Measurements from ENCODE around the gene CIITA.
"Not testable (repeated sequence)": the region's sequence is repeated elsewhere in the genome, so short reads cannot be mapped to it uniquely, and the experiment has no call there.

CIITA gene

DNA sequence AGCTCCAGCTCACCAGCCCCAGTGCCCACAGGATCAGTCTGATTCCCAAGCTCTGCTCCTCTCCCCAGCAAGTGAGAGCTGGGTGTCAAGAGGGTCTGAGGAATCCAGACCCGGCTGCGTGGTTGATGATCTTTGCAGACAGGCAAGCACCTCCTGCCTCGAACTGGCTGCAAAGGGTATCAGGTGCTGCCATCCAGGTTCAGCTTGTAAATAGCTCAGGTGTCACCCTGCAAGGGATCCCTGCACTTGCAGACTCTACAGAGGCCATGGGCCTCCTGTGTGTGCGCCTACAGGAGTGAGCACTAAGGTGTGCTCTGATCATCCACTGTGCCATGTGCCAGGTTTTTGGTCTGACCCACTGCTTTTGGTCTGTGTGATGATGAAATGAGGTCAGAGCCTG is 49.1 kb downstream of the CIITA start:
- H4K20me1 ChIP-seq (ENCODE audit: insufficient read depth): no peaks in the 10 kb centered on the region
- no peak overlapping the region for H3K9ac ChIP-seq

DNA sequence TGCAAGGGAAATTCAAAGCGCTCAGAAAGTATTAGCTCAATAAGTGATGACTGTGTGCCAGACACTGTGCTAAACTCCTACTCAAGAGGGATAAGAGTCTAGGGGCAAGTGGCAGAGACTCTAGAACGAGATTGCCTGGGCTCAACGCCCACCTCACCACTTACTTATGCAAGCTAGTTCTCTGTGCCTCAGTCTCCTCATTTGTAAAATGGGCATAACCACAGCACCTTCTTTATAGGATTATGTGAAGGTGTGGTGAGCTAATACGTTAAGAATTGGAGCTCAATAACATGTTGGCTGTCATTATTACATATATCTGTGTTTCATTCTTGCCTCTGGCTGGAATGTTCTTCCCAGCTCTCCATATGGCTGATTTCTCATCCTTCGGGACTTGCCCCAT is 49.9 kb downstream of the CIITA start:
- Histone ChIP-seq H3K4me1 (ENCODE audit: low read depth, poor library complexity, severe bottlenecking) (peaks cover 7% of the 10 kb centered on the region), H3K27me3 (ENCODE audit: insufficient read depth, low read depth) (no peaks in the 10 kb centered on the region), H3K9ac (no peak overlapping the region), H3K79me2 (ENCODE audit: insufficient read depth, low read depth) (0 out of 2 replicates have a peak, but pooled peaks cover 1% of the 10 kb centered on the region), H2AFZ (ENCODE audit: low read depth) (no peak overlapping the region), H4K20me1 (ENCODE audit: insufficient read depth) (no peaks in the 10 kb centered on the region), H3K27ac (no peak overlapping the region), H3K4me2 (no peak overlapping the region), H3K4me3 (IDR thresholded peaks at IDR 0.05; ENCODE audit: insufficient read depth, low read depth, low read length) (no peak overlapping the region), H3K36me3 (ENCODE audit: insufficient read depth) (no peaks in the 10 kb centered on the region)
- TF ChIP-seq, protein P1, sequence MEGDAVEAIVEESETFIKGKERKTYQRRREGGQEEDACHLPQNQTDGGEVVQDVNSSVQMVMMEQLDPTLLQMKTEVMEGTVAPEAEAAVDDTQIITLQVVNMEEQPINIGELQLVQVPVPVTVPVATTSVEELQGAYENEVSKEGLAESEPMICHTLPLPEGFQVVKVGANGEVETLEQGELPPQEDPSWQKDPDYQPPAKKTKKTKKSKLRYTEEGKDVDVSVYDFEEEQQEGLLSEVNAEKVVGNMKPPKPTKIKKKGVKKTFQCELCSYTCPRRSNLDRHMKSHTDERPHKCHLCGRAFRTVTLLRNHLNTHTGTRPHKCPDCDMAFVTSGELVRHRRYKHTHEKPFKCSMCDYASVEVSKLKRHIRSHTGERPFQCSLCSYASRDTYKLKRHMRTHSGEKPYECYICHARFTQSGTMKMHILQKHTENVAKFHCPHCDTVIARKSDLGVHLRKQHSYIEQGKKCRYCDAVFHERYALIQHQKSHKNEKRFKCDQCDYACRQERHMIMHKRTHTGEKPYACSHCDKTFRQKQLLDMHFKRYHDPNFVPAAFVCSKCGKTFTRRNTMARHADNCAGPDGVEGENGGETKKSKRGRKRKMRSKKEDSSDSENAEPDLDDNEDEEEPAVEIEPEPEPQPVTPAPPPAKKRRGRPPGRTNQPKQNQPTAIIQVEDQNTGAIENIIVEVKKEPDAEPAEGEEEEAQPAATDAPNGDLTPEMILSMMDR (conservative IDR thresholded peaks at IDR 0.05; ENCODE audit: low read depth, low read length): no peak

More for the DNA sequence above, 49.1 kb downstream of the CIITA start:
- Histone ChIP-seq H3K4me1 (ENCODE audit: low read depth, poor library complexity, severe bottlenecking) (peaks cover 7% of the 10 kb centered on the region), H3K36me3 (ENCODE audit: insufficient read depth) (no peaks in the 10 kb centered on the region), H3K27me3 (ENCODE audit: insufficient read depth, low read depth) (no peaks in the 10 kb centered on the region), H2AFZ (ENCODE audit: low read depth) (no peak overlapping the region), H3K4me2 (no peak overlapping the region), H3K79me2 (ENCODE audit: insufficient read depth, low read depth) (no peaks in the 10 kb centered on the region), H3K4me3 (IDR thresholded peaks at IDR 0.05; ENCODE audit: insufficient read depth, low read depth, low read length) (no peak overlapping the region), H3K27ac (no peak overlapping the region)
- TF ChIP-seq, protein P1 (conservative IDR thresholded peaks at IDR 0.05; ENCODE audit: low read depth, low read length): no peak

DNA sequence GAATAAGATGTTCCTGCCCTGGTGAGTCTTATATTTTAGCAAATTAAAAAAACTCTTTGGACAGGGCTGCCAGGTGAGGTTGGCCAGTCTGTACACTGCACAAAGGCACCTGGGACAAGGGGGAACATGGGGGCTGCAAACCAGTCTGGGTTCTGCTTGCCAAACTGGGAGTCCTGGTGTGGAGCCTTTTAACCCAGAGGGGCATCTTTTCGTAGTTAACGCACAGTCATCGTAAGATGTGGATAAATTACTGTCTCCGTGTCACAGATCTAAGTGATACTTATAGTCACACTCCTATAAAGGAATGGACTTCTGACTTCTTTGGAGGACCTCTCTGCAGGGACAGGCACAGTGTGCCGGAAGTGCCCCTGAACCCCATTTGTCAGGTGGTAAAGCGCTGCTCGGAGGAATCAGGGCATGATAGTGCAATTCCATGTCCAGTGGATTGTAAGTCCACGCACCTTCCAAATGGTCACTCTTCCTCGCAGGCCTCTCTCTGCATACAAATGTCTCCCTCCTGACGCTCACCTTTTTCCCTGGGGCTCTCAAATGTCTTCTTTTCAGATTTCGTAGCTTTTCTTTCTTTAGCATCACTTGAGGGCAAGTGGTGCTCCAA is 50.6 kb downstream of the CIITA start:
- Histone ChIP-seq H3K79me2 (ENCODE audit: insufficient read depth, low read depth) (0 out of 2 replicates have a peak, but pooled peaks cover 5% of the 10 kb centered on the region), H2AFZ (ENCODE audit: low read depth) (no peak overlapping the region), H3K4me3 (IDR thresholded peaks at IDR 0.05; ENCODE audit: insufficient read depth, low read depth, low read length) (no peak overlapping the region), H3K9ac (no peak overlapping the region), H3K27me3 (ENCODE audit: insufficient read depth, low read depth) (no peaks in the 10 kb centered on the region), H3K36me3 (ENCODE audit: insufficient read depth) (no peaks in the 10 kb centered on the region), H3K4me1 (ENCODE audit: low read depth, poor library complexity, severe bottlenecking) (peaks cover 7% of the 10 kb centered on the region), H4K20me1 (ENCODE audit: insufficient read depth) (no peaks in the 10 kb centered on the region), H3K27ac (no peak overlapping the region), H3K4me2 (no peak overlapping the region)
- TF ChIP-seq, protein P1 (conservative IDR thresholded peaks at IDR 0.05; ENCODE audit: low read depth, low read length): no peak

DNA sequence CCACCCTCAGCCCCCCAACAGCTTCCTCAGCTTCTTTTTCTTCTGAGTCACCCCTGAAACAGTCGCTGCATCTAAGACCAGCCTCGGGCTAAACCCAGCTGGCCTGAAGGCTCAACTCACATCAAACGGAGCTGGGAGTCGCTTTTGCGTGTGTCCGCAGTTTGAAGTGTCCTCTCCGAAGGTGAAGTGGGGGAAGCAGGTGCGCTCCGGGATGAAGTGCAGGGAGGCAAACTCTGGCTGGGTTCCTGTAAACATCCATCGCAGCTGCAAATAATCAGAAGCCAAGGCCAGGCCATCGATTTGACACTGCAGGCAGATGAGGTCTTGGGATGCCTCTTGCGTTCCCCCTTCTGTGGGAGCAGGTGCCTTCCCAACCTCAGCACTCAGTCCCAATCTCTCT is 52.1 kb downstream of the CIITA start:
- H3K79me2 ChIP-seq (ENCODE audit: insufficient read depth, low read depth): not testable (repeated sequence)

More for the DNA sequence above, 52.1 kb downstream of the CIITA start:
- not testable (repeated sequence) for H4K20me1 ChIP-seq (ENCODE audit: insufficient read depth); H3K4me1 ChIP-seq (ENCODE audit: low read depth, poor library complexity, severe bottlenecking); H3K36me3 ChIP-seq (ENCODE audit: insufficient read depth); H3K27ac ChIP-seq; H2AFZ ChIP-seq (ENCODE audit: low read depth); H3K4me3 ChIP-seq (IDR thresholded peaks at IDR 0.05; ENCODE audit: insufficient read depth, low read depth, low read length); H3K27me3 ChIP-seq (ENCODE audit: insufficient read depth, low read depth); H3K9ac ChIP-seq; H3K4me2 ChIP-seq

Measured in KMS-11 (cell line).